GM12864 (cell line): ENCODE measurements around the gene FLT4.

Experiments
- DNase-seq: peaks from one replicate; pipeline ENCODE4 v3.0.0-alpha.2; 2011; ENCODE audit warnings: low read depth
- H3K4me3 ChIP-seq: 2 replicates; pipeline ENCODE4 v1.5.1; 2011; ENCODE audit warnings: mild to moderate bottlenecking, low read depth, low read length, control low read depth
- CTCF ChIP-seq: IDR thresholded peaks from 2 replicates; pipeline ENCODE4 v1.5.1; 2011; ENCODE audit warnings: low read depth, mild to moderate bottlenecking, moderate library complexity, low read length, control low read depth, inconsistent platforms; ENCODE audit errors: missing control alignments

Gene FLT4

GRCh38 chr5:180648658-180649296 lies 623 bp downstream of the FLT4 start:
- no peak for TF ChIP-seq CTCF
- no peak overlapping the region for H3K4me3 ChIP-seq
- DNase-seq: no peak

DNA sequence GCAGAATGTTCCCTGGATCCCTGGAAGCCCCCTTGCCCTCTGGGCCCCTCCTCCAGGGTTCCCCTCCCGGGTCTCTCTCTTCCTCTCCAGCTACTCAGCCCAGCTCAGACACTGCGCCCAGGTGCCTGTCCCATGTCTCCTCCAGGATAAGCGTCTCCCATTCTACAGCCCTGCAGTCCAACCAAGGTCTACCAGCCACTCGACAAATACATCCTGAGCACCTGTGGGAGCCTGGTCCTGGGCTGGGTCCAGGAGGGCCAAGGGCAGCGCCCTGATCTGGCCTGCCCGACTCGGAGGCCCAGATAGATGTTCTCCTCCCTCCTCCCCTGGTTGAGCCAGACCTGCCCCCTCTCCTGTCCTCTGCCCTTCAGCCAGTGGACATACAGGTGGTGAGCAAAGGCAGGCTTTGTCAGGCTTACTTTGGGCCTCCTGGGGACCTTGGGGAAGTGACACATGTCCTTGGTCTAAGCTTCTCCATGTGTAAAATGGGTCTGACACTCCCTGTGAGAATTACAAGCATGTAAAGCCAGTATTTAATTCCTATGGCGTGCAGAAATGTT lies 1.4 kb downstream of the FLT4 start:
- DNase-seq: no peak
- no peak overlapping the region for H3K4me3 ChIP-seq
- TF ChIP-seq CTCF: no peak

GRCh38 chr5:180647465-180647864 lies 1.9 kb downstream of the FLT4 start:
- H3K4me3 ChIP-seq: no peak overlapping the region
- TF ChIP-seq CTCF: no peak
- DNase-seq: no peak

DNA sequence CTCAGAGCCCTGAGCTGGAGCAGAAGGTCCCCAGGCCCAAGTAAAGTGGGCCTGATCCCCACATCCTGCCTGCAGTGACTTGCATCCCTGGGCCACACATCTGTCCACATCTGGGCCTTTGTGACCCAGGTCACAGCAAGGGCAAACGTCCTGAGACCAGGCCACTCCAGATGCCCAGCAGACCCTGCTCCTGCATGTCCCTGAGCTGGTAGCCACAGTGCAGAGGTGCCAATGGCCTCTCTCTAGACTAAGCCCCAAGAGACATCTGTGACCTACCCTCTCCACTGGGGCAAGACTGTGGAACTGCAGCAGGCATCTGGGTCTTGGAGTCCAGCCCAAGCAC lies 2.5 kb downstream of the FLT4 start:
- TF ChIP-seq CTCF: no peak
- DNase-seq: no peak
- H3K4me3 ChIP-seq: no peak overlapping the region

DNA sequence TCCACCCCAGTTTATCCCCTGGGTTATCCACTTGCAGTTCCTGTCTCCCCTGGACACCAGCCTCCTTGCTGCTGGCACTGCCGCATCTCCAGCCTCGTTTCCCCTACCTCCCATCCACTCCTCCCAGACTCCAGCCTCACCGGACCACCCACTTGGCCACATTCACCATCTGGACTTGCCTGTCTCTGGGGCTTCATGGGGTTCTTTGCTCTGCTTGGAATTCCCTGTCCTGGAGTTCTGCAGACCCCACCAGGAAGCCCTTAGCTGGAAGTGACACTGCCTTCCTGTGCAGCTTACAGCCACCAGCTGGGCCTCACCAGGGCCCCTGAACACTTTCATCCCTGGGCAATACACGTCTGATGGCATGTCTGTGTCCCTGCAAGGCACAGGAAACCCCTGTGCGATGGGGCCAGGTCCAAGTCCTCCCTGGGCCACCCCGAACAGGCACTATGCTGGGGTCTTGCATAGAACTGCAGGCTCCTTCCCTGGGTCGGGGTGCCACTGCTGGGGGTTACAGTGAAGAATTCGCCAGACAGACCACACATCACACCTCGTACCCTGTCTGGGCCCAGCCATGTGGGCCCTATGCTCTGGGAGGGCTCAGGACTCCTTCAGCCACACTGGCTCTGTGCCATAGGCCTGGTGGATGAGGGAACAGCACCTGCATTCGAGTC lies 3.0 kb downstream of the FLT4 start:
- TF ChIP-seq CTCF: no peak
- no peak for DNase-seq

DNA sequence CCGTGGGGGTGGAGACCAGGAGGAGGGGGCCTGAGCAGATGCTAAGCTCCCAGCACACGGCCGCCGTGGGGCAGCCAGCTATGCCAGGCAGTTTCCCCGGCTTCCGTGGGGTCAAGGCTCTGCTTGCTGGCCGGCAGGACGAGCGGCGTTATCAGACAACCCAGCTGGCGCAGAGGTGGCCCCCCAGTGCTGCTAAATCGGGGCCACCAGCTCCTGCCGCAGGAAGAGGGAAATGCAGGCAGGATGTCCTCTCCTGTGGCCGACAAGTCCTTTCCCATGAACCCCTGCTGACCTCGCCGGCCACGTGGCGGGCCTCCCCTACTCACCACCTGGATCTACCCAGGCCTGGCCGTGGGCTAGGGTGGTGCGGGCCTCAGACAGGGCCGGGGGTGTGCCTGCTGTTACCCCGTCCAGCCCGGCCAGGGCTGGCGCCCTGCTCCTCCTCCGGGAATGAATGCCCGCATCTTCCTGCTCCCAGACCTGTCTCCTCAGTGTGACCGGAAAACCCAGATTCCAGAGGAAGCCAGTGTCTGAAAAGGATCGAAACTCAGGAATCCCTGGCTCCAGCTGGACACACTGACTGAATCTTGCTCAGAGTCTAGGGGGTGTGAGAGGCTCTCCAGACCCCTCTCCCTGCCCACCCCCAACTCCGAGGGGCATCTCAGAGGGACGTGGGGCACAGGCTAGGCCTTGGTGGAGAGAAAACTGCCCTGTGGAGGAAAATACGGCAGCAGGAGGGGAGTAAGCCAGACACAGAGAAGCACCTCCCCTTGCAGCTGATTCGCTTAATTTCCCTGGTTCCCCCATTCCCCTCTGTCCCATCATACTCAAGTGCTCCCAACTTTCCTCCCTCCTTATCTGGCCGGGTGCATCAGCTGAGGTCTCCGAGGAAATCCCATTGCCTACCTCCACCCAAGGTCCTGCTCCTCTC lies 3.9 kb downstream of the FLT4 start:
- no peak overlapping the region for H3K4me3 ChIP-seq
- TF ChIP-seq CTCF: no peak
- DNase-seq: no peak

More for the DNA sequence above, 3.0 kb downstream of the FLT4 start:
- no peak overlapping the region for H3K4me3 ChIP-seq
